ENCODE results near the gene KCNMB1.

DNA sequence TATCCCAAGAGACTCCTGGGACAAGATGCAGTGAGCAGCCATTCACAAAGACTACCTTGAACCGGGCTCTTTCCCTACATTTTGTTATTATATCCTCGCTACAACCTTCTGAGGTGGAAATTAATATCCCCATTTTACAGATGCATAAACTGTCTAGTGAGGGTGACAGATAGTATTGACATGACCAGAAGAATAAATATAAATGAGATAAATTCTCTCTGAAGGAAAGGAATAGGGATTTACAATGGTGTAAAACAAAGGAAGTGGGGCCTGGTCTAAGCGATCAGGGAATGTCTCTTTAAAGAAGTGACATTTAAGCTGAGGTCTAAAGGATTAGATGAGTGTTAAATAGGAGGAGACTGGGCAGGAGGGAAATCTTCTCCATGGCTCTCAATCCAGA lies 43.5 kb upstream of the KCNMB1 start:
- TF ChIP-seq, protein P1, sequence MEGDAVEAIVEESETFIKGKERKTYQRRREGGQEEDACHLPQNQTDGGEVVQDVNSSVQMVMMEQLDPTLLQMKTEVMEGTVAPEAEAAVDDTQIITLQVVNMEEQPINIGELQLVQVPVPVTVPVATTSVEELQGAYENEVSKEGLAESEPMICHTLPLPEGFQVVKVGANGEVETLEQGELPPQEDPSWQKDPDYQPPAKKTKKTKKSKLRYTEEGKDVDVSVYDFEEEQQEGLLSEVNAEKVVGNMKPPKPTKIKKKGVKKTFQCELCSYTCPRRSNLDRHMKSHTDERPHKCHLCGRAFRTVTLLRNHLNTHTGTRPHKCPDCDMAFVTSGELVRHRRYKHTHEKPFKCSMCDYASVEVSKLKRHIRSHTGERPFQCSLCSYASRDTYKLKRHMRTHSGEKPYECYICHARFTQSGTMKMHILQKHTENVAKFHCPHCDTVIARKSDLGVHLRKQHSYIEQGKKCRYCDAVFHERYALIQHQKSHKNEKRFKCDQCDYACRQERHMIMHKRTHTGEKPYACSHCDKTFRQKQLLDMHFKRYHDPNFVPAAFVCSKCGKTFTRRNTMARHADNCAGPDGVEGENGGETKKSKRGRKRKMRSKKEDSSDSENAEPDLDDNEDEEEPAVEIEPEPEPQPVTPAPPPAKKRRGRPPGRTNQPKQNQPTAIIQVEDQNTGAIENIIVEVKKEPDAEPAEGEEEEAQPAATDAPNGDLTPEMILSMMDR (IDR thresholded peaks at IDR 0.05; ENCODE audit: low read depth, low read length, poor library complexity, severe bottlenecking) = no peak
- no peak for TF ChIP-seq EZH2phosphoT487 (IDR thresholded peaks at IDR 0.05; ENCODE audit: borderline replicate concordance, low read length)
